HL-60 (cell line): ENCODE data around the gene E2F4.

Source experiments
- POLR2AphosphoS5 ChIP-seq: IDR thresholded peaks from 2 replicates; pipeline ENCODE4 v1.6.1; 2012; ENCODE audit warnings: low read depth
- TF ChIP-seq, protein P1 (sequence below): IDR thresholded peaks from one replicate; pipeline ENCODE4 v1.5.1; 2011; ENCODE audit warnings: low read length, control low read depth, inconsistent platforms; ENCODE audit not compliant: insufficient read depth
- TF ChIP-seq, protein P2 (sequence below): IDR thresholded peaks from 2 replicates; pipeline ENCODE4 v1.6.1; 2012; ENCODE audit warnings: low read depth; ENCODE audit not compliant: insufficient replicate concordance

DNA sequence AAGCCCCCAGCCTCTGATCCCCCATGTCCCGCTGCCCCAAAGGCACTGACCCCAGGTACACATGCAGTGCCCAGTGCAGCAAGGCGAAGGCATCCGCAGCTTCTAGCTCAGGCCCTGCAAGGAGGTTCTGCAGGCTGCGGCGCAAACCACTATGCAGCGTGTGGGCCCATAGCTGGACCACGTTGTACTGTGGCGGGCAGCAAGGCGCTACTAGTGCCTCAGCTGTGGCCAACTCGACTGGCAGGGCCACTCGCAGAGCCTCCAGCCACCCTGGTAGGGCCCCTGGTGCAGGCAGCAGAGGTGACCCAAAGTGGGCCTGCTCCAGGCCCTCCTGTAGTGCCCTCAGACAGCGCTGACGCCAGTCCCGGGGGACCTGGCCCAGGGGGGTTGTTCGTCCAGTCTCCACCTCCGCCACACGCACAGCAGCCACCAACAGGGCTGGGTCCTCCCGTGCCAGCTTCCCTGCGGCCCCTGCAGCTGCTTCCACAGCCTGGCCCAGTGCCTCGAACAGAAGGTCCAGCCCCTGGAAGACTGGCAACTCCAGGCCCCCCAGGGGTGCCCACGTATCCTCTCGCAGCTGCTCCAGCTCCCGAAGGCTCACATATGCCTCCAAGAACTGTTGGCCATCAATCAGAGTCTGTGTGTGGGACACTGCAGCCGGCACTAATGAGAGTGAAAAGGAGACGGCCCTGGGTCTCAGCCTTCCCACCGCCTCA lies 4.6 kb upstream of the E2F4 start:
- no peak for TF ChIP-seq POLR2AphosphoS5
- TF ChIP-seq, protein P1, sequence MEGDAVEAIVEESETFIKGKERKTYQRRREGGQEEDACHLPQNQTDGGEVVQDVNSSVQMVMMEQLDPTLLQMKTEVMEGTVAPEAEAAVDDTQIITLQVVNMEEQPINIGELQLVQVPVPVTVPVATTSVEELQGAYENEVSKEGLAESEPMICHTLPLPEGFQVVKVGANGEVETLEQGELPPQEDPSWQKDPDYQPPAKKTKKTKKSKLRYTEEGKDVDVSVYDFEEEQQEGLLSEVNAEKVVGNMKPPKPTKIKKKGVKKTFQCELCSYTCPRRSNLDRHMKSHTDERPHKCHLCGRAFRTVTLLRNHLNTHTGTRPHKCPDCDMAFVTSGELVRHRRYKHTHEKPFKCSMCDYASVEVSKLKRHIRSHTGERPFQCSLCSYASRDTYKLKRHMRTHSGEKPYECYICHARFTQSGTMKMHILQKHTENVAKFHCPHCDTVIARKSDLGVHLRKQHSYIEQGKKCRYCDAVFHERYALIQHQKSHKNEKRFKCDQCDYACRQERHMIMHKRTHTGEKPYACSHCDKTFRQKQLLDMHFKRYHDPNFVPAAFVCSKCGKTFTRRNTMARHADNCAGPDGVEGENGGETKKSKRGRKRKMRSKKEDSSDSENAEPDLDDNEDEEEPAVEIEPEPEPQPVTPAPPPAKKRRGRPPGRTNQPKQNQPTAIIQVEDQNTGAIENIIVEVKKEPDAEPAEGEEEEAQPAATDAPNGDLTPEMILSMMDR, result no peak
- TF ChIP-seq, protein P2, sequence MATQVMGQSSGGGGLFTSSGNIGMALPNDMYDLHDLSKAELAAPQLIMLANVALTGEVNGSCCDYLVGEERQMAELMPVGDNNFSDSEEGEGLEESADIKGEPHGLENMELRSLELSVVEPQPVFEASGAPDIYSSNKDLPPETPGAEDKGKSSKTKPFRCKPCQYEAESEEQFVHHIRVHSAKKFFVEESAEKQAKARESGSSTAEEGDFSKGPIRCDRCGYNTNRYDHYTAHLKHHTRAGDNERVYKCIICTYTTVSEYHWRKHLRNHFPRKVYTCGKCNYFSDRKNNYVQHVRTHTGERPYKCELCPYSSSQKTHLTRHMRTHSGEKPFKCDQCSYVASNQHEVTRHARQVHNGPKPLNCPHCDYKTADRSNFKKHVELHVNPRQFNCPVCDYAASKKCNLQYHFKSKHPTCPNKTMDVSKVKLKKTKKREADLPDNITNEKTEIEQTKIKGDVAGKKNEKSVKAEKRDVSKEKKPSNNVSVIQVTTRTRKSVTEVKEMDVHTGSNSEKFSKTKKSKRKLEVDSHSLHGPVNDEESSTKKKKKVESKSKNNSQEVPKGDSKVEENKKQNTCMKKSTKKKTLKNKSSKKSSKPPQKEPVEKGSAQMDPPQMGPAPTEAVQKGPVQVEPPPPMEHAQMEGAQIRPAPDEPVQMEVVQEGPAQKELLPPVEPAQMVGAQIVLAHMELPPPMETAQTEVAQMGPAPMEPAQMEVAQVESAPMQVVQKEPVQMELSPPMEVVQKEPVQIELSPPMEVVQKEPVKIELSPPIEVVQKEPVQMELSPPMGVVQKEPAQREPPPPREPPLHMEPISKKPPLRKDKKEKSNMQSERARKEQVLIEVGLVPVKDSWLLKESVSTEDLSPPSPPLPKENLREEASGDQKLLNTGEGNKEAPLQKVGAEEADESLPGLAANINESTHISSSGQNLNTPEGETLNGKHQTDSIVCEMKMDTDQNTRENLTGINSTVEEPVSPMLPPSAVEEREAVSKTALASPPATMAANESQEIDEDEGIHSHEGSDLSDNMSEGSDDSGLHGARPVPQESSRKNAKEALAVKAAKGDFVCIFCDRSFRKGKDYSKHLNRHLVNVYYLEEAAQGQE, result no peak
